Measurements from ENCODE around the gene ACTR3. TPM values are rescaled to one million over a fixed set of nuclear protein-coding genes. Genes with fewer than 3 reads are reported as not detected.

The ACTR3 gene
- total and polyA plus RNA-seq, 2 experiments from 2014 or later: 361 to 410 TPM

DNA sequence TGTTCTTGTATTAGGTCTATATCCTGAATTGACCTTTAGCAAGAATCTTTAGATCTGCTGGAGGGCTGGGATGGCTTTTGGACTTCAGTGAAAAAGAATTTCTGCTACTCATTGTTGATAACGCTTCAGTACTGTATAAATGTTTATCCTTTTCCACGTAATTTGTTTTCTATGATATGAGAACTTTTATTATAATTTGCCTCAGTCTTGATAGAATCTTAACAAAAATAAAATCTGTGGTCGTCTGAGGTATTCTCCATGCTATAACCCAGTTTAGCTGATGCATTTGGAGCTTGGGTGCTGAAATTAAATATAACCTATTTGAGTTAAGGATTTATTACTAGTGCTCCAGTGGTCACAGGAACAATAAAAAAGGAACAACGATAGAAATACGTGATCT, 71.1 kb downstream of the ACTR3 start:
- peaks cover 56% of the 10 kb centered on the region for H3K36me3 ChIP-seq (ENCODE audit: low read depth)
- no peak overlapping the region for H3K4me2 ChIP-seq (ENCODE audit: unreplicated experiment)
- H3K9me3 ChIP-seq (ENCODE audit: low read depth): no peaks in the 10 kb centered on the region
- H3K27ac ChIP-seq: no peak overlapping the region
- no peaks in the 10 kb centered on the region for H4K20me1 ChIP-seq (ENCODE audit: insufficient read depth)
- H3K4me3 ChIP-seq: no peak overlapping the region
- in situ Hi-C loops (cut with MboI): no loop called here
- 92 to 93% methylated on average over 5 of the region's 5 CpGs for WGBS, 2 experiments (ENCODE audit: low coverage in 1 of 2, low lambda C conversion rate in 2 of 2, missing lambda C conversion rate in 2 of 2)
- H3K79me2 ChIP-seq (ENCODE audit: insufficient read depth): peaks cover 79% of the 10 kb centered on the region
- peaks cover 24% of the 10 kb centered on the region for H3K4me1 ChIP-seq (ENCODE audit: insufficient read depth)
- H3K27me3 ChIP-seq (replicated peaks; ENCODE audit: insufficient read depth): no peaks in the 10 kb centered on the region
- TF ChIP-seq EZH2 (IDR thresholded peaks at IDR 0.05; ENCODE audit: insufficient read depth, poor library complexity, severe bottlenecking) (no peak), EZH2phosphoT487 (IDR thresholded peaks at IDR 0.05; ENCODE audit: insufficient read depth, low read depth) (no peak)
- H3K9me2 ChIP-seq (ENCODE audit: insufficient read depth): no peaks in the 10 kb centered on the region
- no peak overlapping the region for H3K9ac ChIP-seq
- no peak overlapping the region for H2AFZ ChIP-seq
- no peak for DNase-seq
- H3F3A ChIP-seq (ENCODE audit: insufficient read depth): peaks cover 54% of the 10 kb centered on the region

DNA sequence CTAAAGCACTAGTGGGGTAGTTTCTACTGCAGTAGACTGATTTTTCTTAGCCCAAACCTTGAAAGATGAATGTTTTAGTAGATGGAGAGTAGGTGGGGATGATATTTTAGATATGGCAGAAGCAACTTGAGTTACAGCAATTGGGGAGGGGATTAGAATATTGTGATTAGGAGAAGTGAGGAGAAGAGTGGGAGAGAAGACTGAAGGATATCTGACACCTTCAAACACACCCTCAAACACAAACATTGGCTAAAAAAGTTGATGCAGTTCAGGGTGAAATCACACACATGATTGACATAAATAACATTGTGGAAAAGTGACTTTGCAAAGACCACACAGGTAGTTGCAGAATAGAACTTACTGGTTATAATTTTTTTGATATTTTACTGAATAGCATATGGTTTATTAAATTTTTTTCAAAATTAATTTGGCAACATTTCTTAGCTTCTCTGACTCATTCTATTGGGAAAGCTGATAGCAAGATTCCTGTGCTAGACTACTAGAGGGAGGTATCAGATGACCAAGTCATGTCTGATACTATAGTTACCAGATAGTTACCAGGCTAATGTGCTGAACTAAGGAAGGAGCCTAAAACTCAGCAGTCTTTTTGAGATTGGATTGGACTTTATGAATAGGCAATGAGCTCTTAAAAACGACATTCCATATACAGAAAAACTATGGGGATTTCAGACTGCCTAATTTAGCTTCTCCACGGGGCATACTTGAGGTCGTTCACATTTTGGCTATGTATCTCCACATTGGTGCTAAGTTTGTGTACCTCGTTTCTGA, 73.0 kb downstream of the ACTR3 start:
- peaks cover 59% of the 10 kb centered on the region for H3F3A ChIP-seq (ENCODE audit: insufficient read depth)
- H3K4me3 ChIP-seq: no peak overlapping the region
- peaks cover 38% of the 10 kb centered on the region for H3K4me1 ChIP-seq (ENCODE audit: insufficient read depth)
- peak overlapping the region; percentile 59 for H3K27ac ChIP-seq
- H2AFZ ChIP-seq: no peak overlapping the region
- WGBS, 2 experiments (ENCODE audit: low coverage in 1 of 2, low lambda C conversion rate in 2 of 2, missing lambda C conversion rate in 2 of 2): 84 to 89% methylated on average over 4 of the region's 4 CpGs
- DNase-seq: peak; percentile 72
- peaks cover 40% of the 10 kb centered on the region for H3K36me3 ChIP-seq (ENCODE audit: low read depth)
- no peak for TF ChIP-seq EZH2 (IDR thresholded peaks at IDR 0.05; ENCODE audit: insufficient read depth, poor library complexity, severe bottlenecking)
- TF ChIP-seq EZH2phosphoT487 (IDR thresholded peaks at IDR 0.05; ENCODE audit: insufficient read depth, low read depth): no peak
- no peaks in the 10 kb centered on the region for H4K20me1 ChIP-seq (ENCODE audit: insufficient read depth)
- H3K27me3 ChIP-seq (replicated peaks; ENCODE audit: insufficient read depth): no peaks in the 10 kb centered on the region
- H3K79me2 ChIP-seq (ENCODE audit: insufficient read depth): peaks cover 61% of the 10 kb centered on the region
- in situ Hi-C loops (cut with MboI): no loop called here
- H3K9me3 ChIP-seq (ENCODE audit: low read depth): no peaks in the 10 kb centered on the region
- no peak overlapping the region; the same call in 1 of the 2 replicates for H3K9ac ChIP-seq
- H3K4me2 ChIP-seq (ENCODE audit: unreplicated experiment): peak overlapping the region; percentile 24
- H3K9me2 ChIP-seq (ENCODE audit: insufficient read depth): no peaks in the 10 kb centered on the region

DNA sequence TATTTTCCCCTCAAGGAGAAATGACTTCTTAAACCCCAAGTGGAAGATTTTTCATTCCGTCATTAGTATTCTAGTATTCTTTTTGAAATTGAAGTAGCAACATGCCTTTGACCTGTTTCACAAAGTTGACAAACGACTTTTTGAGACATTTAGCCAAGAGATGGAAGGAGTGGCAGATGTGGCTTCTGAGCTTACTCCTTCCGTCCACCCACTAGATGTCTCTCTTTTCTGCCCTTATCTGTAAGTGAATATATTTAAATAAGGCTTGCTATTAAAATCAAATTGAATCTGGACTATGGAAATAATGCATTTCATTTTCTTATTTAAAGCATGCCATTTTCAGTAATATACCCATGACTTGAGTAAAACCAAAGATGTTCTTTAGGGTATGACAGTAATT, 74.1 kb downstream of the ACTR3 start:
- peaks cover 38% of the 10 kb centered on the region for H3K4me1 ChIP-seq (ENCODE audit: insufficient read depth)
- H3K27me3 ChIP-seq (replicated peaks; ENCODE audit: insufficient read depth): no peaks in the 10 kb centered on the region
- no peak overlapping the region for H2AFZ ChIP-seq
- H3K79me2 ChIP-seq (ENCODE audit: insufficient read depth): peaks cover 50% of the 10 kb centered on the region
- in situ Hi-C loops (cut with MboI): no loop called here
- H3K4me2 ChIP-seq (ENCODE audit: unreplicated experiment): no peak overlapping the region
- H3K9ac ChIP-seq: peak overlapping the region; percentile 0; the same call in 1 of the 2 replicates
- WGBS, 2 experiments (ENCODE audit: low coverage in 1 of 2, low lambda C conversion rate in 2 of 2, missing lambda C conversion rate in 2 of 2): 58 to 60% methylated on average over 3 of the region's 3 CpGs
- no peaks in the 10 kb centered on the region for H3K9me3 ChIP-seq (ENCODE audit: low read depth)
- peaks cover 36% of the 10 kb centered on the region for H3K36me3 ChIP-seq (ENCODE audit: low read depth)
- no peak for DNase-seq
- peaks cover 65% of the 10 kb centered on the region for H3F3A ChIP-seq (ENCODE audit: insufficient read depth)
- H4K20me1 ChIP-seq (ENCODE audit: insufficient read depth): no peaks in the 10 kb centered on the region
- TF ChIP-seq EZH2 (IDR thresholded peaks at IDR 0.05; ENCODE audit: insufficient read depth, poor library complexity, severe bottlenecking) (no peak), EZH2phosphoT487 (IDR thresholded peaks at IDR 0.05; ENCODE audit: insufficient read depth, low read depth) (no peak)
- no peaks in the 10 kb centered on the region for H3K9me2 ChIP-seq (ENCODE audit: insufficient read depth)
- H3K4me3 ChIP-seq: no peak overlapping the region
- no peak overlapping the region; the same call in 1 of the 2 replicates for H3K27ac ChIP-seq

DNA sequence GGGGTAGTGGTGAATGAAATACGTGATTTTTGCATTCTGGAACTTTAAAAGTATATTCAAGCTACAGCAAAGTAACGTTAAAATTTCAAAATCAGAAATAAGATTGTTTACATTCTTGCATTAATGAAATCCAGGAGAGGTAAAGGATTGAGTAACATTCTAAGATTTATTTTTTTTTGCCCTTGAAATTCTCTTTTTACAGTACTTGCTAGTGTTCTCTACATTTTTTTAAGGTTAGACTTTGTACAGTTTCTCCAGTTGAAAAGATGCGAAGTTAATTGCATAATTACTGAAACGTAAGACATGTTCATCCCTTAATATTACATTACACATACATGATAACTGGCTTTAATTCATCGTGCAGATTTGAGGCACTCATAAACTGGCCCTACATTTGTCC, 74.5 kb downstream of the ACTR3 start:
- 68 to 71% methylated on average over 5 of the region's 5 CpGs for WGBS, 2 experiments (ENCODE audit: low coverage in 1 of 2, low lambda C conversion rate in 2 of 2, missing lambda C conversion rate in 2 of 2)
- H4K20me1 ChIP-seq (ENCODE audit: insufficient read depth): no peaks in the 10 kb centered on the region

More for the DNA sequence above, 74.5 kb downstream of the ACTR3 start:
- Histone ChIP-seq H3K36me3 (ENCODE audit: low read depth) (peaks cover 36% of the 10 kb centered on the region), H3K4me3 (no peak overlapping the region), H3K79me2 (ENCODE audit: insufficient read depth) (peaks cover 45% of the 10 kb centered on the region), H3K27me3 (replicated peaks; ENCODE audit: insufficient read depth) (no peaks in the 10 kb centered on the region), H3K9ac (peak overlapping the region; percentile 0; the same call in 1 of the 2 replicates), H3K4me2 (ENCODE audit: unreplicated experiment) (no peak overlapping the region), H2AFZ (no peak overlapping the region), H3K27ac (no peak overlapping the region), H3K4me1 (ENCODE audit: insufficient read depth) (peaks cover 38% of the 10 kb centered on the region), H3K9me2 (ENCODE audit: insufficient read depth) (no peaks in the 10 kb centered on the region), H3F3A (ENCODE audit: insufficient read depth) (peaks cover 65% of the 10 kb centered on the region), H3K9me3 (ENCODE audit: low read depth) (no peaks in the 10 kb centered on the region)
- no peak for DNase-seq
- TF ChIP-seq EZH2 (IDR thresholded peaks at IDR 0.05; ENCODE audit: insufficient read depth, poor library complexity, severe bottlenecking) (no peak), EZH2phosphoT487 (IDR thresholded peaks at IDR 0.05; ENCODE audit: insufficient read depth, low read depth) (no peak)
- in situ Hi-C loops (cut with MboI): no loop called here

Data from GM23248 (cell line).